Activated naive CD4-positive, alpha-beta T cell (primary cell): Measurements from ENCODE around the gene LOXHD1.

Experiments
- DNase-seq, 4 experiments: peaks; one replicate each; lab custom pipeline; 2025; lab: John Stamatoyannopoulos, UW

LOXHD1 gene

GRCh38 chr18:46629361-46629760 is 27.7 kb downstream of the LOXHD1 start:
- no peak for DNase-seq

GRCh38 chr18:46628206-46628605 is 28.8 kb downstream of the LOXHD1 start:
- no peak for DNase-seq

- DNase-seq, result no peak
These were observed 29.9 kb downstream of the LOXHD1 start for GRCh38 chr18:46627136-46627535.

- no peak for DNase-seq
These were observed 32.0 kb downstream of the LOXHD1 start for GRCh38 chr18:46625069-46625468.

- no peak for DNase-seq
These were observed 32.9 kb downstream of the LOXHD1 start for GRCh38 chr18:46624127-46624526.

- DNase-seq, result peak in 3 of 4 experiments; percentile 1 to 28 (median 10)
These were observed 33.5 kb downstream of the LOXHD1 start for GRCh38 chr18:46623541-46623940.

GRCh38 chr18:46622999-46623398 is 34.0 kb downstream of the LOXHD1 start:
- DNase-seq, result no peak

- no peak for DNase-seq
These were observed 34.6 kb downstream of the LOXHD1 start for GRCh38 chr18:46622451-46622850.

- no peak for DNase-seq
These were observed 35.1 kb downstream of the LOXHD1 start for GRCh38 chr18:46621871-46622270.

- DNase-seq, result no peak
These were observed 35.8 kb downstream of the LOXHD1 start for GRCh38 chr18:46621111-46621766.

- no peak for DNase-seq
These were observed 37.5 kb downstream of the LOXHD1 start for GRCh38 chr18:46619559-46619958.

- no peak for DNase-seq
These were observed 41.3 kb downstream of the LOXHD1 start for GRCh38 chr18:46615720-46616119.

- DNase-seq, result no peak
These were observed 48.0 kb downstream of the LOXHD1 start for GRCh38 chr18:46609048-46609447.

- no peak for DNase-seq
These were observed 49.1 kb downstream of the LOXHD1 start for GRCh38 chr18:46607926-46608325.

- no peak for DNase-seq
These were observed 55.7 kb downstream of the LOXHD1 start for GRCh38 chr18:46601141-46601805.

- no peak for DNase-seq
These were observed 60.9 kb downstream of the LOXHD1 start for GRCh38 chr18:46596119-46596518.

GRCh38 chr18:46591783-46592391 is 65.1 kb downstream of the LOXHD1 start:
- no peak for DNase-seq

- DNase-seq, result no peak
These were observed 66.9 kb downstream of the LOXHD1 start for GRCh38 chr18:46590103-46590502.

GRCh38 chr18:46588971-46589660 is 67.9 kb downstream of the LOXHD1 start:
- no peak for DNase-seq

GRCh38 chr18:46587600-46587999 is 69.4 kb downstream of the LOXHD1 start:
- no peak for DNase-seq

- DNase-seq, result no peak
These were observed 73.3 kb downstream of the LOXHD1 start for GRCh38 chr18:46583711-46584110.

- no peak for DNase-seq
These were observed 75.4 kb downstream of the LOXHD1 start for GRCh38 chr18:46581648-46582047.

GRCh38 chr18:46578987-46579386 is 78.0 kb downstream of the LOXHD1 start:
- no peak for DNase-seq
